ENCODE measurements around the gene UBE2O.

DNA sequence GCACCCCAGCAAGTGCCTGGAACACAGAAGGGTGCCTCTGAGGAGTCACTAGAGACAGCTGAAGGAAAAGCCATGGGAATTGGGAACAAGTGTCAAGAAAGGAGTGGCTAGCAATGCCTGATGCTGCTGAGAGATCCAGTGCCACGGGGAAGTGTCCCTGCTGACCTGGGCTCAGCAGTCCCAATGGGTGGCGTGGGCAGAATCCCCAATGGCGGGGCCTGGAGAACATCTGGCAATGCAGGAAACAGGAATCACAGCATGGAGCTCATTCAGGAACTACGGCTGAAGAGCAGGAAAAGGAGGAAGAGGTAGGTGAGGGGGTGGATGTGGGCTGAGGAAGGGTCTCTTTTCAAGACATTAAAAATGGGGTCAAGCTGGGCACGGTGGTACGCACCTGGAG, 30.1 kb downstream of the UBE2O start:
- TF ChIP-seq EZH2 (optimal IDR thresholded peaks at IDR 0.05; ENCODE audit: low read depth, low read length): no peak
- TF ChIP-seq EZH2phosphoT487 (IDR thresholded peaks at IDR 0.05; ENCODE audit: low read length): no peak
- no peak for TF ChIP-seq CTCF (IDR thresholded peaks at IDR 0.05; ENCODE audit: low read length)

Measured in MM.1S (cell line).